Stimulated activated naive CD4-positive, alpha-beta T cell treated with Interleukin-2 at 50 U/mL for 16 hours (primary cell): Measurements from ENCODE around the gene PAIP2B.
"Not testable (repeated sequence)": the region's sequence is repeated elsewhere in the genome, so short reads cannot be mapped to it uniquely, and the experiment has no call there.

Source experiments
- DNase-seq: peaks from one replicate; lab custom pipeline; 2025; lab: John Stamatoyannopoulos, UW

Gene PAIP2B

GRCh38 chr2:71226965-71227560 lies at the start of gene PAIP2B:
PAIP2B (minus strand) TSS chr2:71227103; CDS start chr2:71202589, 24,514 bp downstream.
- DNase-seq: peak; percentile 99

GRCh38 chr2:71275939-71276310 lies 49.0 kb upstream of the PAIP2B start:
- no peak for DNase-seq

- no peak for DNase-seq
Observed at GRCh38 chr2:71269511-71270090, 42.7 kb upstream of the PAIP2B start.

GRCh38 chr2:71263386-71263785 lies 36.5 kb upstream of the PAIP2B start:
- DNase-seq: no peak

GRCh38 chr2:71261534-71261933 lies 34.6 kb upstream of the PAIP2B start:
- DNase-seq: no peak

- DNase-seq: no peak
Observed at GRCh38 chr2:71256421-71256820, 29.5 kb upstream of the PAIP2B start.

- DNase-seq: no peak
Observed at GRCh38 chr2:71254776-71255175, 27.9 kb upstream of the PAIP2B start.

GRCh38 chr2:71254078-71254477 lies 27.2 kb upstream of the PAIP2B start:
- no peak for DNase-seq

- no peak for DNase-seq
Observed at GRCh38 chr2:71253476-71253875, 26.6 kb upstream of the PAIP2B start.

- no peak for DNase-seq
Observed at GRCh38 chr2:71252862-71253261, 26.0 kb upstream of the PAIP2B start.

- no peak for DNase-seq
Observed at GRCh38 chr2:71250935-71251334, 24.0 kb upstream of the PAIP2B start.

- DNase-seq: no peak
Observed at GRCh38 chr2:71244302-71244660, 17.4 kb upstream of the PAIP2B start.

GRCh38 chr2:71243634-71244301 lies 16.9 kb upstream of the PAIP2B start:
- DNase-seq: no peak

GRCh38 chr2:71240794-71241193 lies 13.9 kb upstream of the PAIP2B start:
- no peak for DNase-seq

GRCh38 chr2:71238089-71238488 lies 11.2 kb upstream of the PAIP2B start:
- DNase-seq: no peak

- DNase-seq: no peak
Observed at GRCh38 chr2:71235930-71236587, 9.2 kb upstream of the PAIP2B start.

- DNase-seq: not testable (repeated sequence)
Observed at GRCh38 chr2:71233072-71233471, 6.2 kb upstream of the PAIP2B start.

- DNase-seq: peak; percentile 12
Observed at GRCh38 chr2:71226096-71226964, 573 bp downstream of the PAIP2B start.

GRCh38 chr2:71224935-71225334 lies 2.0 kb downstream of the PAIP2B start:
- DNase-seq: no peak

GRCh38 chr2:71224457-71224856 lies 2.4 kb downstream of the PAIP2B start:
- DNase-seq: no peak

- DNase-seq: no peak
Observed at GRCh38 chr2:71223767-71224333, 3.1 kb downstream of the PAIP2B start.

- no peak for DNase-seq
Observed at GRCh38 chr2:71220743-71221142, 6.2 kb downstream of the PAIP2B start.
